ENCODE data around the gene CCNE1. TPM values are rescaled to one million over a fixed set of nuclear protein-coding genes. Genes with fewer than 3 reads are reported as not detected.

The CCNE1 gene
- total and polyA plus RNA-seq, 9 of the 15 experiments (the other 6 are each of a cell fraction or from before 2014, with no cell fraction given) = 6.2 to 41.0 (median 31.6) TPM

- TF ChIP-seq, protein P1, sequence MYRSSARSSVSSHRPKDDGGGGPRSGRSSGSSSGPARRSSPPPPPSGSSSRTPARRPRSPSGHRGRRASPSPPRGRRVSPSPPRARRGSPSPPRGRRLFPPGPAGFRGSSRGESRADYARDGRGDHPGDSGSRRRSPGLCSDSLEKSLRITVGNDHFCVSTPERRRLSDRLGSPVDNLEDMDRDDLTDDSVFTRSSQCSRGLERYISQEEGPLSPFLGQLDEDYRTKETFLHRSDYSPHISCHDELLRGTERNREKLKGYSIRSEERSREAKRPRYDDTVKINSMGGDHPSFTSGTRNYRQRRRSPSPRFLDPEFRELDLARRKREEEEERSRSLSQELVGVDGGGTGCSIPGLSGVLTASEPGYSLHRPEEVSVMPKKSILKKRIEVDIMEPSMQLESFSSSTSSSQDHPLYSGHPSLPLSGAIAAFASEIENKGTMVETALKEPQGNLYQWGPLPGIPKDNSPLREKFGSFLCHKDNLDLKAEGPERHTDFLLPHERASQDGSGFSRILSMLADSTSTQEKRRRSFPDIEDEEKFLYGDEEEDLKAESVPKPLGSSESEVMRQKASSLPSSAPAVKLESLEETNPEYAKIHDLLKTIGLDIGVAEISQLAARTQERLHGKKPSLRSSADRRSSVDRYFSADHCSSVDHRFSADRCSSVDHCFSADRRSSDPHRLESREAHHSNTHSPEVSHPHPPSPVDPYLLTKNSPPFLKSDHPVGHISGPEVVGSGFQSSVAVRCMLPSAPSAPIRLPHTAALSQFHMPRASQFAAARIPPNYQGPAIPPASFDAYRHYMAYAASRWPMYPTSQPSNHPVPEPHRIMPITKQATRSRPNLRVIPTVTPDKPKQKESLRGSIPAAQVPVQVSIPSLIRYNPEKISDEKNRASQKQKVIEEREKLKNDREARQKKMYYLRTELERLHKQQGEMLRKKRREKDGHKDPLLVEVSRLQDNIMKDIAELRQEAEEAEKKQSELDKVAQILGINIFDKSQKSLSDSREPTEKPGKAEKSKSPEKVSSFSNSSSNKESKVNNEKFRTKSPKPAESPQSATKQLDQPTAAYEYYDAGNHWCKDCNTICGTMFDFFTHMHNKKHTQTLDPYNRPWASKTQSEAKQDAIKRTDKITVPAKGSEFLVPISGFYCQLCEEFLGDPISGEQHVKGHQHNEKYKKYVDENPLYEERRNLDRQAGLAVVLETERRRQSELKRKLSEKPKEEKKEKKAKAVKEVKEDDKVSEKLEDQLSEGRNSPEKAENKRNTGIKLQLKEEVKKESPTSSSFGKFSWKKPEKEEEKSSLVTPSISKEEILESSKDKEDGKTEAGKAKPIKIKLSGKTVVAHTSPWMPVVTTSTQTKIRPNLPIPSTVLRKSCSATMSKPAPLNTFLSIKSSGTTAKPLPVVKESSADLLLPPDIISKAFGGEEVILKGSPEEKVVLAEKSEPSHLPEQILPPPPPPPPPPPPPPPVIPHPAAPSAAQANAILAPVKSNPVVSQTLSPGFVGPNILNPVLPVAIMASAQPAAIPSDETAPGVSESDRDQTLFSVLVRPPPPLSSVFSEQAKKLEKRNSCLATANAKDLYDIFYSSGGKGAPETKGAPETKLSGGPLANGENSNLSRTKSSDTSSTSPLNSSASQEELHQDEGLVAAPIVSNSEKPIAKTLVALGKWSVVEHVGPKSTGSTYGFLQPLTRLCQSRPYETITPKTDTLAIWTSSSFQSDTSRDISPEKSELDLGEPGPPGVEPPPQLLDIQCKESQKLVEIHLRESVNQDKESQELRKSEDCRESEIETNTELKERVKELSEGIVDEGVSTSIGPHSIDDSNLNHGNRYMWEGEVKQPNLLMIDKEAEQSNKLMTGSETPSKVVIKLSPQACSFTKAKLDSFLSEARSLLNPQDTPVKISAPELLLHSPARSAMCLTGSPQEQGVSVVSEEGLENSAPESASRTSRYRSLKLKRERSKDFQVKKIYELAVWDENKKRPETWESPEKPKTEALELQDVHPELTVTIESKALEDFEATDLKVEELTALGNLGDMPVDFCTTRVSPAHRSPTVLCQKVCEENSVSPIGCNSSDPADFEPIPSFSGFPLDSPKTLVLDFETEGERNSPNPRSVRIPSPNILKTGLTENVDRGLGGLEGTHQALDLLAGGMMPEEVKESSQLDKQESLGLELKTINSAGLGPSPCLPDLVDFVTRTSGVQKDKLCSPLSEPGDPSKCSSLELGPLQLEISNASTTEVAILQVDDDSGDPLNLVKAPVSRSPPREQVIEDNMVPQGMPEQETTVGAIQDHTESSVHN (IDR thresholded peaks at IDR 0.05; ENCODE audit: borderline replicate concordance in 1 of 2, low read depth in 1 of 2) = no peak
- 0 out of 2 replicates have a peak, but pooled peaks have one; percentile 27 for TF ChIP-seq CTBP1 (IDR thresholded peaks at IDR 0.05; ENCODE audit: borderline replicate concordance)
- TF ChIP-seq CEBPB (tag; IDR thresholded peaks at IDR 0.05) = no peak
- TF ChIP-seq MGA (IDR thresholded peaks at IDR 0.05) = peak; percentile 73; the same call in 1 of the 2 replicates
- TF ChIP-seq, protein P2, sequence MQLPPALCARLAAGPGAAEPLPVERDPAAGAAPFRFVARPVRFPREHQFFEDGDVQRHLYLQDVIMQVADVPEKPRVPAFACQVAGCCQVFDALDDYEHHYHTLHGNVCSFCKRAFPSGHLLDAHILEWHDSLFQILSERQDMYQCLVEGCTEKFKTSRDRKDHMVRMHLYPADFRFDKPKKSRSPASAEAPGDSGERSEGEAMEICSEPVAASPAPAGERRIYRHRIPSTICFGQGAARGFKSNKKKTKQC (CRISPR knock-in tag; IDR thresholded peaks at IDR 0.05) = 0 out of 2 replicates have a peak, but pooled peaks have one; percentile 53
- peak; percentile 75 for TF ChIP-seq EGR1 (conservative IDR thresholded peaks at IDR 0.05)
Measured at GRCh38 chr19:29845574-29846176, 33.9 kb downstream of the CCNE1 start (continued).
